Kidney (tissue), 14 donors: ENCODE measurements around the gene EMC1. TPM values are rescaled to one million over a fixed set of nuclear protein-coding genes. Genes with fewer than 3 reads are reported as not detected.

Experiments
- DNase-seq, 5 donors: peaks; one replicate each; pipeline ENCODE4 v3.0.0-alpha.2; 2013 to 2020
- FAIRE-seq: peaks from 2 replicates; lab custom pipeline; 2012; peaks lifted over from hg19 to GRCh38; lab: Jason Lieb, UNC
- H3K27ac ChIP-seq, 2 donors: one replicate each; pipeline ENCODE4 v1.7.0; 2013; ENCODE audit warnings: low read depth in 2 of 2, low read length in 2 of 2, inconsistent platforms in 1 of 2
- H3K27me3 ChIP-seq: one replicate; pipeline ENCODE4 v1.7.1; 2013; ENCODE audit warnings: low read length, inconsistent platforms; ENCODE audit not compliant: control insufficient read depth, insufficient read depth
- H3K36me3 ChIP-seq, 3 donors: one replicate each; pipeline versions ENCODE4 v1.7.0 to v1.7.1; 2013; ENCODE audit warnings: low read length in 3 of 3, control low read depth in 1 of 3, inconsistent platforms in 1 of 3; ENCODE audit not compliant: insufficient read depth in 3 of 3, control insufficient read depth in 2 of 3
- H3K4me1 ChIP-seq, 3 donors: one replicate each; pipeline versions ENCODE4 v1.7.0 to v1.7.1; 2013; ENCODE audit warnings: low read length in 3 of 3, inconsistent platforms in 1 of 3, low read depth in 1 of 3; ENCODE audit not compliant: control insufficient read depth in 2 of 3, insufficient read depth in 2 of 3
- H3K4me3 ChIP-seq, 3 donors: one replicate each; pipeline versions ENCODE4 v1.7.0 to v1.8.1; 2013; ENCODE audit warnings: low read length in 3 of 3, control low read depth in 1 of 3, inconsistent platforms in 1 of 3
- H3K9ac ChIP-seq, 3 donors: one replicate each; pipeline versions ENCODE4 v1.7.0 to v1.7.1; 2013; ENCODE audit warnings: low read length in 3 of 3, control low read depth in 1 of 3, inconsistent platforms in 1 of 3
- H3K9me3 ChIP-seq, 3 donors: one replicate each; pipeline versions ENCODE4 v1.7.0 to v1.7.1; 2013; ENCODE audit warnings: low read length in 3 of 3, control low read depth in 1 of 3, inconsistent platforms in 1 of 3; ENCODE audit not compliant: control insufficient read depth in 2 of 3, insufficient read depth in 1 of 3
- intact Hi-C: fragments of 100-400 bp; cut with DNase I; formaldehyde crosslinking; loops from one replicate; pipeline ENCODE4 v1.11.1; 2022
- polyA plus RNA-seq: library from polyadenylated mRNA; stranded (reverse); fragments of 350-450 nt; fragmentation: Illumina TruSeq; extraction: RNeasy Lipid Tissue Mini Kit (QIAGEN cat#74804); gene quantifications from one replicate; pipeline ENCODE4 v1.2.3, GENCODE V29; 2014; ENCODE audit warnings: low read depth, low replicate concordance; ENCODE audit not compliant: insufficient read depth
- total RNA-seq: library from RNA; stranded (reverse); fragmentation: NEBNext Ultra II Directional; extraction: Animal tissue kit (Norgen Biotek cat#: 25700); gene quantifications from one replicate; pipeline ENCODE4 v1.2.1, GENCODE V29; 2021
- TF ChIP-seq, protein P1 (sequence below): IDR thresholded peaks from 3 replicates; pipeline ENCODE4 v1.5.1; 2012; ENCODE audit warnings: mild to moderate bottlenecking, moderate library complexity, borderline replicate concordance; ENCODE audit not compliant: insufficient read depth; ENCODE audit errors: extremely low read depth
- donor health status: control.
- donor health status: control.
- donor health status: control.
- donor health status: control.
- donor health status: control.
- donor health status: DM: yes; HTN: yes; CAD: no.
- donor health status: Normal renal cell carcinoma (clear cell type).

Gene EMC1
- total and polyA plus RNA-seq, 2 donors from 2014 or later, result 14.7 to 42.0 TPM

DNA sequence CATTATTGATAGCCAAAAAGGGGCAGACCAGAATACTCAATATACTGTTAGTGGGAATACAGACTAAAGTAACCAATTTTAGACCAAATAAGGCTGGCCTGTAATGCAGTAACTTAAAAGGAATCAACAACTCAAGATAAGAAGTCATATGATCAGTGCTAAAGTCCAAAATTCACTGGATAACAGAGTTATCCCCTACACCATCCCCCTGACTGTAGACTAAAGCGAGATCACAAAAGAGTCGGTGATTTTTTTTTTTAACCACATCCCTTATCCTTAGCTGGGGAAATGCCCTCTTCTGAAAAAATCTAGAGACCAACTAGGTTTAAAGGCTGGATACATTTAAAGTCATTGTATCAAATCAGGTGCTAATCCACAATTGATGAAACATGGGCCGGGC, 48.9 kb downstream of the EMC1 start:
- Histone ChIP-seq H3K9me3 (no peaks in the 10 kb centered on the region), H3K9ac (no peak overlapping the region), H3K4me3 (no peak overlapping the region), H3K27ac (no peak overlapping the region), H3K36me3 (peaks cover 0 to 34% (median 24%) of the 10 kb centered on the region in 3 donors), H3K4me1 (peaks cover 0 to 12% (median 11%) of the 10 kb centered on the region in 3 donors), H3K27me3 (no peaks in the 10 kb centered on the region)
- TF ChIP-seq, protein P1, sequence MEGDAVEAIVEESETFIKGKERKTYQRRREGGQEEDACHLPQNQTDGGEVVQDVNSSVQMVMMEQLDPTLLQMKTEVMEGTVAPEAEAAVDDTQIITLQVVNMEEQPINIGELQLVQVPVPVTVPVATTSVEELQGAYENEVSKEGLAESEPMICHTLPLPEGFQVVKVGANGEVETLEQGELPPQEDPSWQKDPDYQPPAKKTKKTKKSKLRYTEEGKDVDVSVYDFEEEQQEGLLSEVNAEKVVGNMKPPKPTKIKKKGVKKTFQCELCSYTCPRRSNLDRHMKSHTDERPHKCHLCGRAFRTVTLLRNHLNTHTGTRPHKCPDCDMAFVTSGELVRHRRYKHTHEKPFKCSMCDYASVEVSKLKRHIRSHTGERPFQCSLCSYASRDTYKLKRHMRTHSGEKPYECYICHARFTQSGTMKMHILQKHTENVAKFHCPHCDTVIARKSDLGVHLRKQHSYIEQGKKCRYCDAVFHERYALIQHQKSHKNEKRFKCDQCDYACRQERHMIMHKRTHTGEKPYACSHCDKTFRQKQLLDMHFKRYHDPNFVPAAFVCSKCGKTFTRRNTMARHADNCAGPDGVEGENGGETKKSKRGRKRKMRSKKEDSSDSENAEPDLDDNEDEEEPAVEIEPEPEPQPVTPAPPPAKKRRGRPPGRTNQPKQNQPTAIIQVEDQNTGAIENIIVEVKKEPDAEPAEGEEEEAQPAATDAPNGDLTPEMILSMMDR, result no peak
- no peak for DNase-seq
- no peak for FAIRE-seq
- intact Hi-C loops, result no loop called here

DNA sequence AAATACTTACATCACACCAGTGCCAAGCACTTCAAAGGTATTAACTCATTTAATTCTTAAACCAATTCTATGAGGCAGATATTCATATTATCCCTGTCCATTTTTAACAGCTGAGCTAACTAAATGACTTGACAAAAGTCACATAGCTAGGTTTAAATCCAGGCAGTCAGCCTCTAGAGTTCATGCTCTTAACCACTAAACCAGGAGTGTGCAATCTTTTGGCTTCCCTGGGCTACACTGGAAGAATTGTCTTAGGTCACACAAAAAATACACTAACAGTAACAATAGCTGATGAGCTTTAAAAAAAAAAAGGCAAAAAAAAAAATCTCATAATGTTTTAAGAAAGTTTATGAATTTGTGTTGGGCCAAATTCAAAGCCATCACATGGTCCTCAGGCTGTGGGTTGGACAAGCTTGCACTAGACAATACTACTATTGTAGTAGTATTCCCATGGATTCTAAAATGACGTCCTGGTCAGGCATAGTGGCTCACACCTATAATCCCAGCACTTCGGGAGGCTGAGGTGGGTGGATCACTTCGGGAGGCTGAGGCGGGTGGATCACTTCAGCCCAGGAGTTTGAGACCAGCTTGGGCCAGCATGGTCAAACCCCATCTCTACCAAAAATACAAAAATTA, 51.2 kb downstream of the EMC1 start:
- Histone ChIP-seq H3K9ac (no peak overlapping the region), H3K27ac (no peak overlapping the region), H3K4me3 (no peak overlapping the region), H3K9me3 (no peaks in the 10 kb centered on the region), H3K27me3 (no peaks in the 10 kb centered on the region), H3K4me1 (peaks cover 0 to 4% (median 3%) of the 10 kb centered on the region in 3 donors), H3K36me3 (peaks cover 0 to 51% (median 39%) of the 10 kb centered on the region in 3 donors)
- TF ChIP-seq, protein P1, result no peak
- DNase-seq (no peak), FAIRE-seq (no peak)
- intact Hi-C loops, result no loop called here

DNA sequence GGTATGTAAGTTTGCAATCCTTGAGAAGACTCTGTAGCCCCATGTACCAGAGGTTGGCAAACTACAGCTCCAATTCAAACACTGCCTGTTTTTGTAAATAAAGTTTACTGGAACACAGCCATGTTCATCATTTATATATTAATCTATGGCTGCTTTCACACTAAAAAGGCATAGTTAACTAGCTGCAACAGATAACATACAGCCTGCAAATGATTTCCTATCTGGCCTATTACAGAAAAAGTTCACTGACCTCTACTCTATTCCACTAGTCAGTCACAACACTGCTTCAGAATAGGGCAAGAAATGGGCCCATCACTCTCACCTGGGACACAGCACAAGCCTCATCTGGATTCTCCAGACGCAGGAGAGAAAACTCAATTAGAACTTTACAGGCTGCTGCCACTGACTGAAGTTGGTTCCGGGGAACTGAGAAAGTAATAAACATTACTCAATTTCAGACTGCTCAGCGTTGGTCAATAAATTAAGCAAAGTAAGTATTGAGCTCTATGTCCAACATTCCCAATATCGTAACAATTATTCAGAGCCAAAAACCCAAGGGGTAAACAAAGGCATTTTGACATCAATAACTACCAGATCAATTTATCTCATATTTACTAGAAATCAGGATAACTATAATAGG, 51.9 kb downstream of the EMC1 start:
- TF ChIP-seq, protein P1, result no peak
- DNase-seq, result no peak
- no peaks in the 10 kb centered on the region for H3K27me3 ChIP-seq
- no peak overlapping the region for H3K9ac ChIP-seq
- H3K4me1 ChIP-seq, result no peaks in the 10 kb centered on the region
- H3K9me3 ChIP-seq, result no peaks in the 10 kb centered on the region
- intact Hi-C loops, result no loop called here
- FAIRE-seq, result no peak
- H3K27ac ChIP-seq, result no peak overlapping the region
- no peak overlapping the region for H3K4me3 ChIP-seq
- peaks cover 0 to 51% (median 39%) of the 10 kb centered on the region in 3 donors for H3K36me3 ChIP-seq
